ENCODE data around the gene ZNF93.
"Not testable (repeated sequence)": the region's sequence is repeated elsewhere in the genome, so short reads cannot be mapped to it uniquely, and the experiment has no call there.

Gene ZNF93

GRCh38 chr19:19900139-19900728, 512 bp upstream of the ZNF93 start:
- peak overlapping the region; percentile 97 for H3K27ac Mint-ChIP-seq
- H3K9me3 Mint-ChIP-seq, result peaks cover 85% of the 10 kb centered on the region
- H3K36me3 Mint-ChIP-seq (ENCODE audit: low read depth), result peaks cover 51% of the 10 kb centered on the region
- peak overlapping the region; percentile 98 for H3K4me3 Mint-ChIP-seq
- intact Hi-C loops (cut with micrococcal nuclease), result loop anchor here (1.0 to 10.0 kb wide), 2 partner anchors 35 to 105 kb away; partner anchors contain the start of gene ZNF253
- peaks cover 26% of the 10 kb centered on the region for H3K4me1 Mint-ChIP-seq (ENCODE audit: low read depth)
- no peaks in the 10 kb centered on the region for H3K27me3 Mint-ChIP-seq

GRCh38 chr19:19907551-19907950, 6.8 kb downstream of the ZNF93 start:
- intact Hi-C loops (cut with micrococcal nuclease), result loop anchor here (10.0 kb wide), 1 partner anchor 113 kb away; no protein-coding TSS in a partner anchor
- peaks cover 84% of the 10 kb centered on the region for H3K36me3 Mint-ChIP-seq (ENCODE audit: low read depth)

GRCh38 chr19:19909654-19910053, 8.9 kb downstream of the ZNF93 start:
- no peak overlapping the region for H3K27ac Mint-ChIP-seq
- intact Hi-C loops (cut with micrococcal nuclease), result loop anchor here (10.0 kb wide), 1 partner anchor 115 kb away; no protein-coding TSS in a partner anchor

More at GRCh38 chr19:19907551-19907950, 6.8 kb downstream of the ZNF93 start:
- peaks cover 81% of the 10 kb centered on the region for H3K9me3 Mint-ChIP-seq
- H3K4me1 Mint-ChIP-seq (ENCODE audit: low read depth); H3K27me3 Mint-ChIP-seq; H3K4me3 Mint-ChIP-seq; H3K27ac Mint-ChIP-seq: not testable (repeated sequence)

GRCh38 chr19:19911150-19911549, 10.4 kb downstream of the ZNF93 start:
- H3K4me1 Mint-ChIP-seq (ENCODE audit: low read depth), result no peaks in the 10 kb centered on the region
- no peak overlapping the region for H3K27ac Mint-ChIP-seq
- H3K4me3 Mint-ChIP-seq, result no peak overlapping the region
- H3K36me3 Mint-ChIP-seq (ENCODE audit: low read depth), result peaks cover 80% of the 10 kb centered on the region
- H3K27me3 Mint-ChIP-seq, result no peaks in the 10 kb centered on the region
- intact Hi-C loops (cut with micrococcal nuclease), result no loop called here
- peaks cover 66% of the 10 kb centered on the region for H3K9me3 Mint-ChIP-seq

More at GRCh38 chr19:19909654-19910053, 8.9 kb downstream of the ZNF93 start:
- Mint-ChIP-seq H3K9me3 (peaks cover 78% of the 10 kb centered on the region), H3K36me3 (ENCODE audit: low read depth) (peaks cover 80% of the 10 kb centered on the region), H3K4me1 (ENCODE audit: low read depth) (peaks cover 4% of the 10 kb centered on the region), H3K4me3 (no peak overlapping the region), H3K27me3 (no peaks in the 10 kb centered on the region)

GRCh38 chr19:19914596-19914995, 13.8 kb downstream of the ZNF93 start:
- peaks cover 61% of the 10 kb centered on the region for H3K9me3 Mint-ChIP-seq
- H3K27me3 Mint-ChIP-seq, result no peaks in the 10 kb centered on the region
- H3K4me3 Mint-ChIP-seq, result no peak overlapping the region
- peaks cover 84% of the 10 kb centered on the region for H3K36me3 Mint-ChIP-seq (ENCODE audit: low read depth)
- H3K27ac Mint-ChIP-seq, result no peak overlapping the region
- H3K4me1 Mint-ChIP-seq (ENCODE audit: low read depth), result no peaks in the 10 kb centered on the region
- intact Hi-C loops (cut with micrococcal nuclease), result no loop called here

GRCh38 chr19:19930417-19930816, 29.7 kb downstream of the ZNF93 start:
- Mint-ChIP-seq H3K9me3 (peaks cover 67% of the 10 kb centered on the region), H3K36me3 (ENCODE audit: low read depth) (peaks cover 78% of the 10 kb centered on the region)
- H3K4me3 Mint-ChIP-seq; H3K27me3 Mint-ChIP-seq; intact Hi-C loops (cut with micrococcal nuclease); H3K27ac Mint-ChIP-seq; H3K4me1 Mint-ChIP-seq (ENCODE audit: low read depth): not testable (repeated sequence)

GRCh38 chr19:19933432-19934314, 32.9 kb downstream of the ZNF93 start:
- Mint-ChIP-seq H3K9me3 (peaks cover 84% of the 10 kb centered on the region), H3K36me3 (ENCODE audit: low read depth) (peaks cover 47% of the 10 kb centered on the region)
- H3K4me3 Mint-ChIP-seq; H3K27ac Mint-ChIP-seq; H3K4me1 Mint-ChIP-seq (ENCODE audit: low read depth); intact Hi-C loops (cut with micrococcal nuclease); H3K27me3 Mint-ChIP-seq: not testable (repeated sequence)

GRCh38 chr19:19937403-19937802, 36.7 kb downstream of the ZNF93 start:
- intact Hi-C loops (cut with micrococcal nuclease), result no loop called here

GRCh38 chr19:19938449-19938848, 37.7 kb downstream of the ZNF93 start:
- no peak overlapping the region for H3K4me3 Mint-ChIP-seq
- no peak overlapping the region for H3K27ac Mint-ChIP-seq
- H3K27me3 Mint-ChIP-seq, result no peaks in the 10 kb centered on the region
- peaks cover 7% of the 10 kb centered on the region for H3K36me3 Mint-ChIP-seq (ENCODE audit: low read depth)
- H3K9me3 Mint-ChIP-seq, result peaks cover 96% of the 10 kb centered on the region
- intact Hi-C loops (cut with micrococcal nuclease), result no loop called here
- H3K4me1 Mint-ChIP-seq (ENCODE audit: low read depth), result no peaks in the 10 kb centered on the region

More at GRCh38 chr19:19937403-19937802, 36.7 kb downstream of the ZNF93 start:
- H3K4me3 Mint-ChIP-seq, result no peak overlapping the region
- no peaks in the 10 kb centered on the region for H3K4me1 Mint-ChIP-seq (ENCODE audit: low read depth)
- H3K9me3 Mint-ChIP-seq, result peaks cover 99% of the 10 kb centered on the region
- no peak overlapping the region for H3K27ac Mint-ChIP-seq
- no peaks in the 10 kb centered on the region for H3K27me3 Mint-ChIP-seq
- peaks cover 18% of the 10 kb centered on the region for H3K36me3 Mint-ChIP-seq (ENCODE audit: low read depth)

GRCh38 chr19:19943848-19944582, 43.3 kb downstream of the ZNF93 start:
- no peaks in the 10 kb centered on the region for H3K27me3 Mint-ChIP-seq
- H3K9me3 Mint-ChIP-seq, result peaks cover 41% of the 10 kb centered on the region
- H3K4me1 Mint-ChIP-seq (ENCODE audit: low read depth), result no peaks in the 10 kb centered on the region
- no peak overlapping the region for H3K27ac Mint-ChIP-seq
- no peaks in the 10 kb centered on the region for H3K36me3 Mint-ChIP-seq (ENCODE audit: low read depth)
- intact Hi-C loops (cut with micrococcal nuclease), result no loop called here
- no peak overlapping the region for H3K4me3 Mint-ChIP-seq

- Mint-ChIP-seq H3K36me3 (ENCODE audit: low read depth) (no peaks in the 10 kb centered on the region), H3K4me3 (no peak overlapping the region), H3K9me3 (peaks cover 36% of the 10 kb centered on the region), H3K4me1 (ENCODE audit: low read depth) (no peaks in the 10 kb centered on the region), H3K27me3 (no peaks in the 10 kb centered on the region), H3K27ac (no peak overlapping the region)
- intact Hi-C loops (cut with micrococcal nuclease), result no loop called here
These were observed 43.8 kb downstream of the ZNF93 start for GRCh38 chr19:19944583-19944880.

GRCh38 chr19:19946226-19946625, 45.5 kb downstream of the ZNF93 start:
- H3K27ac Mint-ChIP-seq, result no peak overlapping the region
- H3K36me3 Mint-ChIP-seq (ENCODE audit: low read depth), result no peaks in the 10 kb centered on the region
- H3K4me1 Mint-ChIP-seq (ENCODE audit: low read depth), result no peaks in the 10 kb centered on the region
- no peaks in the 10 kb centered on the region for H3K27me3 Mint-ChIP-seq
- no peak overlapping the region for H3K4me3 Mint-ChIP-seq
- intact Hi-C loops (cut with micrococcal nuclease), result no loop called here
- H3K9me3 Mint-ChIP-seq, result peaks cover 19% of the 10 kb centered on the region

- Mint-ChIP-seq H3K4me3 (no peak overlapping the region), H3K4me1 (ENCODE audit: low read depth) (no peaks in the 10 kb centered on the region), H3K36me3 (ENCODE audit: low read depth) (no peaks in the 10 kb centered on the region), H3K27me3 (no peaks in the 10 kb centered on the region), H3K27ac (no peak overlapping the region), H3K9me3 (no peaks in the 10 kb centered on the region)
- intact Hi-C loops (cut with micrococcal nuclease), result no loop called here
These were observed 48.1 kb downstream of the ZNF93 start for GRCh38 chr19:19948800-19949199.

- intact Hi-C loops (cut with micrococcal nuclease), result loop anchor here (10.0 kb wide), 1 partner anchor 290 kb away; the partner anchor contains the start of genes ATP13A1 and ZNF101
- Mint-ChIP-seq H3K4me3 (no peak overlapping the region), H3K27ac (no peak overlapping the region), H3K36me3 (ENCODE audit: low read depth) (no peaks in the 10 kb centered on the region), H3K27me3 (no peaks in the 10 kb centered on the region), H3K4me1 (ENCODE audit: low read depth) (no peaks in the 10 kb centered on the region), H3K9me3 (peaks cover 9% of the 10 kb centered on the region)
These were observed 54.5 kb downstream of the ZNF93 start for GRCh38 chr19:19955208-19955607.

All from dendritic cell treated with granulocyte-macrophage colony-stimulating factor and Interleukin-4, amounts not matched to agents 40 ng/mL and 50 ng/mL, for 4 days (primary cell).